ENCODE results near the gene UBE2M.

UBE2M gene

GRCh38 chr19:58552655-58553054 lies 5.8 kb downstream of the UBE2M start:
- Histone ChIP-seq H3K36me3 (ENCODE audit: control insufficient read depth in 1 of 2, insufficient read depth in 2 of 2, low read depth in 1 of 2, low read length in 2 of 2) (peaks cover 73 to 79% of the 10 kb centered on the region in 2 experiments), H4K8ac (ENCODE audit: low read length) (no peak overlapping the region), H2BK5ac (ENCODE audit: low read depth, low read length, poor library complexity, severe bottlenecking) (no peak overlapping the region), H3K9me3 (ENCODE audit: control insufficient read depth, low read length) (no peaks in the 10 kb centered on the region), H2AFZ (ENCODE audit: low read depth, low read length) (no peak overlapping the region), H2AK5ac (ENCODE audit: low read length, severe bottlenecking) (no peak overlapping the region), H3K79me1 (replicated peaks; ENCODE audit: low read length, poor library complexity, severe bottlenecking) (peaks cover 18% of the 10 kb centered on the region), H2BK120ac (ENCODE audit: low read depth, low read length) (no peak overlapping the region), H3K4me1 (ENCODE audit: control insufficient read depth, insufficient read depth, low read depth, low read length) (peaks cover 36% of the 10 kb centered on the region), H3K4ac (ENCODE audit: low read depth in 1 of 2, low read length in 2 of 2) (no peak overlapping the region), H3K27ac (ENCODE audit: low read length, poor library complexity, severe bottlenecking) (no peak overlapping the region), H3K4me3 (ENCODE audit: insufficient read depth in 1 of 2, low read depth in 1 of 2, low read length in 2 of 2) (no peak overlapping the region), H3K4me2 (ENCODE audit: low read length, poor library complexity, severe bottlenecking) (no peak overlapping the region), H2BK12ac (ENCODE audit: low read length in 2 of 2) (no peak overlapping the region), H3K27me3 (ENCODE audit: control insufficient read depth in 1 of 2, insufficient read depth in 1 of 2, low read length in 2 of 2) (no peaks in the 10 kb centered on the region), H3K14ac (ENCODE audit: low read length in 2 of 2) (no peak overlapping the region), H3K9ac (ENCODE audit: low read length) (no peak overlapping the region), H3K18ac (ENCODE audit: low read depth in 1 of 2, low read length in 2 of 2) (no peak overlapping the region), H2BK15ac (ENCODE audit: low read depth, poor library complexity, severe bottlenecking) (no peak overlapping the region), H4K91ac (ENCODE audit: low read length) (no peak overlapping the region), H3K23ac (ENCODE audit: low read length in 2 of 2) (no peak overlapping the region)
- 100% methylated on average over 1 of the region's 2 CpGs for WGBS
- no peak for DNase-seq

DNA sequence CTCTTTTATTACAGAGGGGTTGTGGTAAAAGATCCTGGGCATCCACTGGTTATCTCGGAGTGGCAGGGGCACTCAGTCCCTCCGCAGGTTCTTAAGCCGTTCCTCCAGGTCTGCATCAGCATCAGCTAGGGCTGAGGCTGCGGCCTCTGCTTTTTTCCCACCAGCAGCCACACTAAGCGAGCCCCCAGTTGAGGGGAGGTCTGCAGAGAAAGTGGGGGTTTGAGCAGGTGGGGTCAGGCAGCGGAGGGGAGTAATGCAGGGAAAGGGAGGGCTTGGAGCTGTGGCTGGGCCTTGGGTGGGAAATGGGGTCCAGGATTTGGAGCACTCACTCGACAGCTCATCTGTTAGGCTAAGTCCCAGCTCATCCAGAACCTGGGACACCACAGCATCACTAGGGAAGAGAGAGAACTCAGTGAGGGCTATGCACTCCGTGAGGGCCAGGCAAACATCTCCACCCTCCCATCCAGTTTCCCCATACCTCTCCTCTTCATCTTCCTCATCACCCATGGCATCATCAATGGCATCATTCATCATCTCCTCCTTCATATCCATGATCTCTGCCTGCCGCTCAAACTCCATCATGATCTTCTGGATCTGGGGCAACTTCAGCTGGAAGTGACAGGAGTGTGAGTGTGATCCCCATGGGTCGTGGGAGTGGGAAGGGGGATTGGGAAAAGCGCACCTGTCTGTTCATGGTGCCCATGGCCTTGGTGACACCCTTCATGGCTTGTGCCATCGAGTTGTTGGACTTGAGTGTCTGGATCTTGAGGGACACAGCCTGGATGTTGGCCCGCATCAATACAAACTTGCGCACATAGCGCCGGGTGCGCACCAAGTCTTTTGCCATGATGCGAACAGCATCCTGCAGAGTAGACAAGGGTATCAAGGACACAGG lies 6.6 kb downstream of the UBE2M start:
- Histone ChIP-seq H3K4me2 (ENCODE audit: low read length, poor library complexity, severe bottlenecking) (no peak overlapping the region), H3K23ac (ENCODE audit: low read length in 2 of 2) (no peak overlapping the region), H2BK15ac (ENCODE audit: low read depth, poor library complexity, severe bottlenecking) (no peak overlapping the region), H2BK12ac (ENCODE audit: low read length in 2 of 2) (no peak overlapping the region), H2BK120ac (ENCODE audit: low read depth, low read length) (no peak overlapping the region), H3K18ac (ENCODE audit: low read depth in 1 of 2, low read length in 2 of 2) (no peak overlapping the region), H3K27me3 (ENCODE audit: control insufficient read depth in 1 of 2, insufficient read depth in 1 of 2, low read length in 2 of 2) (no peaks in the 10 kb centered on the region), H3K9me3 (ENCODE audit: control insufficient read depth, low read length) (no peaks in the 10 kb centered on the region), H2BK5ac (ENCODE audit: low read depth, low read length, poor library complexity, severe bottlenecking) (no peak overlapping the region), H3K4me1 (ENCODE audit: control insufficient read depth, insufficient read depth, low read depth, low read length) (peaks cover 35% of the 10 kb centered on the region), H4K91ac (ENCODE audit: low read length) (no peak overlapping the region), H2AFZ (ENCODE audit: low read depth, low read length) (no peak overlapping the region), H2AK5ac (ENCODE audit: low read length, severe bottlenecking) (no peak overlapping the region), H3K4me3 (ENCODE audit: insufficient read depth in 1 of 2, low read depth in 1 of 2, low read length in 2 of 2) (no peak overlapping the region), H3K27ac (ENCODE audit: low read length, poor library complexity, severe bottlenecking) (no peak overlapping the region), H3K79me1 (replicated peaks; ENCODE audit: low read length, poor library complexity, severe bottlenecking) (peaks cover 18% of the 10 kb centered on the region), H4K8ac (ENCODE audit: low read length) (no peak overlapping the region), H3K9ac (ENCODE audit: low read length) (no peak overlapping the region), H3K4ac (ENCODE audit: low read depth in 1 of 2, low read length in 2 of 2) (no peak overlapping the region), H3K36me3 (ENCODE audit: control insufficient read depth in 1 of 2, insufficient read depth in 2 of 2, low read depth in 1 of 2, low read length in 2 of 2) (peaks cover 79 to 81% of the 10 kb centered on the region in 2 experiments), H3K14ac (ENCODE audit: low read length in 2 of 2) (no peak overlapping the region)
- 96% methylated on average over 18 of the region's 18 CpGs for WGBS
- no peak for DNase-seq

GRCh38 chr19:58551123-58551497 lies 7.3 kb downstream of the UBE2M start:
- no peak overlapping the region for H3K23ac ChIP-seq (ENCODE audit: low read length in 2 of 2)
- no peak overlapping the region for H3K27ac ChIP-seq (ENCODE audit: low read length, poor library complexity, severe bottlenecking)
- H3K36me3 ChIP-seq (ENCODE audit: control insufficient read depth in 1 of 2, insufficient read depth in 2 of 2, low read depth in 1 of 2, low read length in 2 of 2) = peaks cover 78 to 80% of the 10 kb centered on the region in 2 experiments
- H4K91ac ChIP-seq (ENCODE audit: low read length) = no peak overlapping the region
- H3K9me3 ChIP-seq (ENCODE audit: control insufficient read depth, low read length) = no peaks in the 10 kb centered on the region
- no peak for DNase-seq
- no peak overlapping the region for H2BK15ac ChIP-seq (ENCODE audit: low read depth, poor library complexity, severe bottlenecking)
- H3K9ac ChIP-seq (ENCODE audit: low read length) = peak overlapping the region; percentile 3
- H3K4me3 ChIP-seq (ENCODE audit: insufficient read depth in 1 of 2, low read depth in 1 of 2, low read length in 2 of 2) = no peak overlapping the region
- no peak overlapping the region for H2BK5ac ChIP-seq (ENCODE audit: low read depth, low read length, poor library complexity, severe bottlenecking)
- H3K4me2 ChIP-seq (ENCODE audit: low read length, poor library complexity, severe bottlenecking) = no peak overlapping the region
- H2AFZ ChIP-seq (ENCODE audit: low read depth, low read length) = no peak overlapping the region
- no peaks in the 10 kb centered on the region for H3K27me3 ChIP-seq (ENCODE audit: control insufficient read depth in 1 of 2, insufficient read depth in 1 of 2, low read length in 2 of 2)
- 75% methylated on average over 1 of the region's 1 CpG for WGBS
- H2BK120ac ChIP-seq (ENCODE audit: low read depth, low read length) = no peak overlapping the region
- peaks cover 18% of the 10 kb centered on the region for H3K79me1 ChIP-seq (replicated peaks; ENCODE audit: low read length, poor library complexity, severe bottlenecking)
- H4K8ac ChIP-seq (ENCODE audit: low read length) = no peak overlapping the region
- H2BK12ac ChIP-seq (ENCODE audit: low read length in 2 of 2) = no peak overlapping the region
- H3K14ac ChIP-seq (ENCODE audit: low read length in 2 of 2) = no peak overlapping the region
- H3K4ac ChIP-seq (ENCODE audit: low read depth in 1 of 2, low read length in 2 of 2) = no peak overlapping the region
- H3K18ac ChIP-seq (ENCODE audit: low read depth in 1 of 2, low read length in 2 of 2) = no peak overlapping the region
- no peak overlapping the region for H2AK5ac ChIP-seq (ENCODE audit: low read length, severe bottlenecking)
- H3K4me1 ChIP-seq (ENCODE audit: control insufficient read depth, insufficient read depth, low read depth, low read length) = peaks cover 34% of the 10 kb centered on the region

DNA sequence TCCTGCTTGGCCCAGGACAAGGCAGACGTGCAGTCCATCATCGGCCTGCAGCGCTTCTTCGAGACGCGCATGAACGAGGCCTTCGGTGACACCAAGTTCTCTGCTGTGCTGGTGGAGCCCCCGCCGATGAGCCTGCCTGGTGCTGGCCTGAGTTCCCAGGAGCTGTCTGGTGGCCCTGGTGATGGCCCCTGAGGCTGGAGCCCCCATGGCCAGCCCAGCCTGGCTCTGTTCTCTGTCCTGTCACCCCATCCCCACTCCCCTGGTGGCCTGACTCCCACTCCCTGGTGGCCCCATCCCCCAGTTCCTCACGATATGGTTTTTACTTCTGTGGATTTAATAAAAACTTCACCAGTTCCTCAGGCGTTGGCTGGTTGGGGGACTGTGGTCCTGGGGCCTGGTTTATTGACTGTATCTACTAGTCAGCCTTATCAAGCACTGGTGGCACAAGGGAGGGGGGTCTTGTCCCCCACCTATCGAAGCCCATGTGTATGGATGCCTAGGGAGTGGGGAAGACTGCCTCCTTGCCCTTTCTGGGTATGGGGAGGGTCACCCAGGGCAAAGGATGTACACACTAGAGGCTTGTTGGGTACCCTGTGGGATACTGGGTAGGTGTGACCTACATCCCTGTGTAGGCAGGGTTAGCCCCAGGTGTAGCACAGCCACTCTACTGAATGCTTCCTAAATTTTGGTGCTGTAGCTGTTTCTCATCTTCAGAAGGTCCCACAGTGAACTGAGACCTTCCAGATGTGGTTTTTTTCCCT lies 7.9 kb downstream of the UBE2M start:
- H2BK12ac ChIP-seq (ENCODE audit: low read length in 2 of 2) = no peak overlapping the region
- H3K27me3 ChIP-seq (ENCODE audit: control insufficient read depth in 1 of 2, insufficient read depth in 1 of 2, low read length in 2 of 2) = no peaks in the 10 kb centered on the region
- H3K4me3 ChIP-seq (ENCODE audit: insufficient read depth in 1 of 2, low read depth in 1 of 2, low read length in 2 of 2) = no peak overlapping the region
- no peaks in the 10 kb centered on the region for H3K9me3 ChIP-seq (ENCODE audit: control insufficient read depth, low read length)
- H4K91ac ChIP-seq (ENCODE audit: low read length) = no peak overlapping the region
- no peak overlapping the region for H4K8ac ChIP-seq (ENCODE audit: low read length)
- H3K9ac ChIP-seq (ENCODE audit: low read length) = peak overlapping the region; percentile 3
- no peak overlapping the region for H3K4me2 ChIP-seq (ENCODE audit: low read length, poor library complexity, severe bottlenecking)
- no peak overlapping the region for H2BK15ac ChIP-seq (ENCODE audit: low read depth, poor library complexity, severe bottlenecking)
- no peak overlapping the region for H2BK5ac ChIP-seq (ENCODE audit: low read depth, low read length, poor library complexity, severe bottlenecking)
- no peak overlapping the region for H2AFZ ChIP-seq (ENCODE audit: low read depth, low read length)
- peaks cover 34% of the 10 kb centered on the region for H3K4me1 ChIP-seq (ENCODE audit: control insufficient read depth, insufficient read depth, low read depth, low read length)
- peaks cover 79 to 80% of the 10 kb centered on the region in 2 experiments for H3K36me3 ChIP-seq (ENCODE audit: control insufficient read depth in 1 of 2, insufficient read depth in 2 of 2, low read depth in 1 of 2, low read length in 2 of 2)
- H3K14ac ChIP-seq (ENCODE audit: low read length in 2 of 2) = no peak overlapping the region
- no peak overlapping the region for H3K27ac ChIP-seq (ENCODE audit: low read length, poor library complexity, severe bottlenecking)
- H3K4ac ChIP-seq (ENCODE audit: low read depth in 1 of 2, low read length in 2 of 2) = no peak overlapping the region
- 97% methylated on average over 13 of the region's 13 CpGs for WGBS
- H2AK5ac ChIP-seq (ENCODE audit: low read length, severe bottlenecking) = no peak overlapping the region
- H3K23ac ChIP-seq (ENCODE audit: low read length in 2 of 2) = no peak overlapping the region
- H2BK120ac ChIP-seq (ENCODE audit: low read depth, low read length) = no peak overlapping the region
- H3K18ac ChIP-seq (ENCODE audit: low read depth in 1 of 2, low read length in 2 of 2) = no peak overlapping the region
- peaks cover 18% of the 10 kb centered on the region for H3K79me1 ChIP-seq (replicated peaks; ENCODE audit: low read length, poor library complexity, severe bottlenecking)
- DNase-seq = no peak

All from mesenchymal stem cell (in vitro differentiated cells and primary cell).